Parathyroid adenoma (tissue), 2 donors: ENCODE measurements around the gene MAP3K8.

Experiments
- H2AFZ ChIP-seq: fragments of 300-600 bp; sonication (generic); one replicate; pipeline ENCODE4 v1.7.0; 2017; ENCODE audit warnings: antibody characterized with exemption, mild to moderate bottlenecking
- H3K27ac ChIP-seq: fragments of 300-600 bp; sonication (generic); one replicate; pipeline ENCODE4 v1.7.0; 2017
- H3K27me3 ChIP-seq: fragments of 300-600 bp; sonication (generic); one replicate; pipeline ENCODE4 v1.7.0; 2017; ENCODE audit warnings: low read length; ENCODE audit not compliant: control insufficient read depth, insufficient read depth
- H3K36me3 ChIP-seq: fragments of 300-600 bp; sonication (generic); one replicate; pipeline ENCODE4 v1.7.0; 2017; ENCODE audit warnings: low read length; ENCODE audit not compliant: control insufficient read depth, insufficient read depth
- H3K4me1 ChIP-seq: fragments of 300-600 bp; sonication (generic); one replicate; pipeline ENCODE4 v1.7.0; 2017; ENCODE audit warnings: control low read depth
- H3K4me2 ChIP-seq: fragments of 300-600 bp; sonication (generic); one replicate; pipeline ENCODE4 v1.7.0; 2017; ENCODE audit warnings: low read length
- H3K4me3 ChIP-seq: fragments of 300-600 bp; sonication (generic); one replicate; pipeline ENCODE4 v1.7.0; 2017; ENCODE audit warnings: low read depth, low read length
- H3K79me2 ChIP-seq: fragments of 300-600 bp; sonication (generic); one replicate; pipeline ENCODE4 v1.7.0; 2017; ENCODE audit warnings: control low read depth
- H3K9ac ChIP-seq: fragments of 300-600 bp; sonication (generic); one replicate; pipeline ENCODE4 v1.7.0; 2017; ENCODE audit warnings: mild to moderate bottlenecking
- H3K9me3 ChIP-seq: fragments of 300-600 bp; sonication (generic); one replicate; pipeline ENCODE4 v1.7.0; 2017; ENCODE audit warnings: low read length; ENCODE audit not compliant: control insufficient read depth
- CTCF ChIP-seq: fragments of 300-600 bp; sonication (generic); IDR thresholded peaks from one replicate; pipeline ENCODE4 v1.7.0; 2017; ENCODE audit warnings: antibody characterized with exemption, mild to moderate bottlenecking
- donor health status: primary hyperparathyroidism.

Gene MAP3K8

GRCh38 chr10:30425336-30426075, 8.5 kb upstream of the MAP3K8 start:
- no peak overlapping the region for H3K9ac ChIP-seq
- no peak overlapping the region for H2AFZ ChIP-seq
- H3K79me2 ChIP-seq = no peaks in the 10 kb centered on the region
- no peak overlapping the region for H3K4me2 ChIP-seq
- no peaks in the 10 kb centered on the region for H3K27me3 ChIP-seq
- no peak overlapping the region for H3K27ac ChIP-seq
- no peaks in the 10 kb centered on the region for H3K36me3 ChIP-seq
- peaks cover 10% of the 10 kb centered on the region for H3K4me1 ChIP-seq
- no peaks in the 10 kb centered on the region for H3K9me3 ChIP-seq
- no peak overlapping the region for H3K4me3 ChIP-seq
- TF ChIP-seq CTCF = no peak

- H3K4me3 ChIP-seq = no peak overlapping the region
- H3K9me3 ChIP-seq = no peaks in the 10 kb centered on the region
- peak overlapping the region; percentile 13 for H3K27ac ChIP-seq
- peaks cover 3% of the 10 kb centered on the region for H3K4me1 ChIP-seq
- no peak overlapping the region for H3K9ac ChIP-seq
- no peaks in the 10 kb centered on the region for H3K79me2 ChIP-seq
- no peaks in the 10 kb centered on the region for H3K27me3 ChIP-seq
- no peaks in the 10 kb centered on the region for H3K36me3 ChIP-seq
- H2AFZ ChIP-seq = no peak overlapping the region
- no peak for TF ChIP-seq CTCF
- H3K4me2 ChIP-seq = no peak overlapping the region
These were observed 3.3 kb upstream of the MAP3K8 start for GRCh38 chr10:30430544-30431298.

- Histone ChIP-seq H3K4me3 (peak overlapping the region; percentile 24), H3K9me3 (no peaks in the 10 kb centered on the region), H3K27ac (peak overlapping the region; percentile 13), H3K4me1 (peaks cover 6% of the 10 kb centered on the region), H3K27me3 (no peaks in the 10 kb centered on the region), H3K4me2 (peak overlapping the region; percentile 62), H2AFZ (peak overlapping the region; percentile 50), H3K36me3 (no peaks in the 10 kb centered on the region), H3K79me2 (no peaks in the 10 kb centered on the region), H3K9ac (no peak overlapping the region)
- no peak for TF ChIP-seq CTCF
These were observed 2.5 kb upstream of the MAP3K8 start for GRCh38 chr10:30431435-30431911.

GRCh38 chr10:30432622-30433305, 1.2 kb upstream of the MAP3K8 start:
- Histone ChIP-seq H3K9me3 (no peaks in the 10 kb centered on the region), H3K27me3 (no peaks in the 10 kb centered on the region), H3K27ac (peak overlapping the region; percentile 97), H3K4me2 (peak overlapping the region; percentile 94), H3K4me1 (peaks cover 16% of the 10 kb centered on the region), H3K4me3 (peak overlapping the region; percentile 72), H3K79me2 (no peaks in the 10 kb centered on the region), H3K36me3 (no peaks in the 10 kb centered on the region), H3K9ac (no peak overlapping the region), H2AFZ (peak overlapping the region; percentile 81)
- TF ChIP-seq CTCF = no peak
